Measurements from ENCODE around the gene JOSD1. TPM values are rescaled to one million over a fixed set of nuclear protein-coding genes. Genes with fewer than 3 reads are reported as not detected.

Gene JOSD1
- total RNA-seq, 1 donor from 2014 or later, result 53.8 TPM

DNA sequence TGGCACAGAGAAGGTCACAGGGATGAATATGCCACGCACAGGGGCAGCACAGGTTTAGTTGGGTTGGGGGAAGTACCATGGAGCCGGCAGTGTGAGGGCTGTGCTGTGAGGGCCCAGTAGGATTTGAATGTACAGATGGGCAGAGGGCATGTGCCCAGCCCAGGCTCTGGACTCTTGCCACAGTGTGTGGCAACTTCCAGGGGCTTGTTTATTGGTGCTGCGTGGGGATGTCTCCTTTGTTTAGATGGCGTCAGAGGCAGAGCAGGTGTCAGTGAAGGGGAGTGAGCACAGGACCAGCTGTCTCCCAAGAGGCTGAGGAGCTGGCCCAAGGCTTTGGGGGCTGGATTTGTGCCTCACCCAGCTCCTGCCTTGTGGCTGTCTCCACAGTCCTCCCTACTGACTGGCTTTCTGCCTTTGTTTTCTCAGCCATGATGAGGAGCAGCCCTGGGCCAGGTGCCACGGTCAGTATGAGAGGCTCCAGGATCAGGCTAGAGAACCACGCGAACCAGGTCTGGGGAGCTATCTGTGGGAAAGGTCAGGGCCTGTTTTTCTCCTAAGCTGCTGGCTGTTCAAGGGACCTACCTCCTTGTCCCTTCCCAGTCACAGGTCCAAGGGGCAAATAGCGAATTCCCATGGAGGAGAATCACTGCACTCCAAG is 33.1 kb upstream of the JOSD1 start:
- DNase-seq (ENCODE audit: low spot score), result no peak

GRCh38 chr22:38733329-38733723 is 32.6 kb upstream of the JOSD1 start:
- no peak for DNase-seq (ENCODE audit: low spot score)

GRCh38 chr22:38732251-38732815 is 31.6 kb upstream of the JOSD1 start:
- no peak for DNase-seq (ENCODE audit: low spot score)

- no peak for DNase-seq (ENCODE audit: low spot score)
These were observed 31.0 kb upstream of the JOSD1 start for GRCh38 chr22:38731703-38732161.

GRCh38 chr22:38730411-38730871 is 29.7 kb upstream of the JOSD1 start:
- no peak for DNase-seq (ENCODE audit: low spot score)

DNA sequence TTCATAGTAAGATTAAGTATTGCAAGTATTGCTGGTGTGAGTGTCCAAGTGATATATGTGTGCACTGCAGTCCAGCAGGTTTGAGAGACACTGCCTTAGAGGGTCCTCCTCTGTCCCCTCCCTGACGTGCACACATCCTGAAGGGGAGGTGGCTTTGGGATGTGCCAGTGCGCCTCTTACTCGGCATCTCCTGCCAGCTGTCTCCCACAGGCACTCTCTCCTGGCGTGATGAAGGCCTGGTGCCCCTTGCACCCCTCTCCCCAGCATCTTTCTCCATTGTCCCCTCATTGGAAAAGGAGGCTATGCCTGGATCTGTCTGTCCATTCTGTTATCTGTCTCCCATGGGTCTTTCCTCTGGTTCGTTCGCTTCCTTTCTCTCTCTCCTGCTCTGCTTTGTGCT is 29.2 kb upstream of the JOSD1 start:
- no peak for DNase-seq (ENCODE audit: low spot score)

- no peak for DNase-seq (ENCODE audit: low spot score)
These were observed 28.4 kb upstream of the JOSD1 start for GRCh38 chr22:38728871-38729796.

DNA sequence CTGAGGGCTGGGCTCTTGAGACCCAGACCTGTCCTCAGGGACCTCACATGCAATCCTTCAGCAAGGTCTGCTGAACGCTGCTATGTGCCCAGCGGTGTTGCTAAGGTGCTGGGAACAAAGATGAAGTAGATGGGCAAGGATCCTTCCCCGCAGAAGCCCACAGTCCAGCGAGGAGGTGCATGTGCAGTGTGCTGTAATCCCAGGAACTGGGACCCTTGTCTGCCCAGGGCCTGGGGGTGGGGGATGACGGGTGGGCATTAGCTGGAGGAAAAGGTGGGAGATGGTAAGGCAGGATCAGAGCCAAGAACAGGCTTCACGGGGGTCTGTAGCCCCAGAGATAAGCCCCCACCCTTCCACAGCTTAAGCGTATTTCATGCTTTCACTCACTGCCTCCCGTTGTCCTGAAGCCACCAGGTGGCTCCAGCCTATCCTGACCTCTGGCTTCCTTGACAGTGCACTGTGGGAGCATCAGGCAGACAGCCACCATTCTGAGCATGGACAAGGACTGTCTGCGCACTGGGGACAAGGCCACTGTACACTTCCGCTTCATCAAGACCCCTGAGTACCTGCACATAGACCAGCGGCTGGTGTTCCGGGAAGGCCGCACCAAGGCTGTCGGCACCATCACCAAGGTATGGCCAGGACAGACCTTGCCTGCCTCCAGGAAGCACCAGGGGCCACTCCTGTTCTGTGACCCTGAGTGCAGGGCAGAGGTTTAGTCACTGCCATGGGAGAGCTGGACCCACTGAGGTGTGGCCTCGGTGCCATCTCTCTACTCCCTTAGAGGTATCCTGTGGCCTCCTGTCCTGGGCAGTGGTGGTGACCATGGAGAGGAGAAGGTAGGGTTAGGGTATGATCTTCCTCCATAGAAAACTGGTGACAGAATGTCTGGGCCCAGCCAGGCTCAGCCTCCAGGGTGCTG is 27.0 kb upstream of the JOSD1 start:
- DNase-seq (ENCODE audit: low spot score), result no peak

GRCh38 chr22:38727123-38727522 is 26.4 kb upstream of the JOSD1 start:
- DNase-seq (ENCODE audit: low spot score), result no peak

GRCh38 chr22:38725900-38726655 is 25.3 kb upstream of the JOSD1 start:
- no peak for DNase-seq (ENCODE audit: low spot score)

DNA sequence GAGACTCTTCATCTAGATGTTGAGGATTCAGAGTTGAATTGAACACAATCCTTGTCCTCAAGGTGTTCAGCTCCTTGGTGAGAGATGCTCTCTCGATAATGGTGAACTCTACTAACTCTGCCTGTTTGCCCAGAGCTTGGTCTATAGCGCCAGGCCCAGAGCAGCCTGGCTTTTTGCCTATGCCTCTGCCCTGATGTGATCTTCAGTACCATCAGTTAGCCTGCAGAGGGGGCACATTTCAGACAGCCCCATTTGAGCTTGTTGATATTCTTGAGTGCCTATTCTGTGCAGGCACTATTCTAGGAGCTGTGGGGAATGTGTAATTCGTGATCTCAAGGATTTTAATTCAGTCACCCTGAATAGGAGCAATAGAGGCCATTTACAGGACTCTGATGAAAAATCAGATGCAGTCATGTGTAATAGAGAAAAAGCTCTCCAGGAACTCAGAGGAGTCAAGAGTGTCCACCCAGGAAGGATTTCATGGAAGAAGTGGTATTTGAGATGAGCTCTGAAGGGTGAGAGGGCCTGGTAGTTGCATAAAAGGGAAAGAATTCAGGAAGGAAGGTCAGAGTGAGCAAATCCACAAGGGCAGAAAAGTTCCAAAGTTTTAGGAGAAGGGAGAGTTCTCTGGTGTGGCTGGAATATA is 24.3 kb upstream of the JOSD1 start:
- DNase-seq (ENCODE audit: low spot score), result no peak

GRCh38 chr22:38724176-38724575 is 23.4 kb upstream of the JOSD1 start:
- DNase-seq (ENCODE audit: low spot score), result no peak

GRCh38 chr22:38721551-38721950 is 20.8 kb upstream of the JOSD1 start:
- DNase-seq (ENCODE audit: low spot score), result no peak

DNA sequence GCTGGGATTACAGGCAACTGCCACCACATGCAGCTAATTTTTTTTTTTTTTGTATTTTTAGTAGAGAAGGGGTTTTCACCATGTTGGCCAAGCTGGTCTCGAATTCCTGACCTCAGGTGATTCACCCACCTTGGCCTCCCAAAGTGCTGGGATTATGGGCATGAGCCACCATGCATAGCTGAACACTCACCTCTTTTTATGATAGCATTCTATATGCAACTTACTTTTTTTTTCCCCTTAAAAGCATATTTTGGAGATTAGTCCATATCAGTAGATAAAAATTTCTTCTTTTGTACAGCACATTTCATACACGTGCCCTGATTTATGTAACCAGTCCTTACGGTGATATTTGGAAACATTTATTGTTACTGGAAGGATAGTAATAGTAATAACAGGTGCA is 19.6 kb upstream of the JOSD1 start:
- no peak for DNase-seq (ENCODE audit: low spot score)

- no peak for DNase-seq (ENCODE audit: low spot score)
These were observed 18.5 kb upstream of the JOSD1 start for GRCh38 chr22:38719196-38719595.

DNA sequence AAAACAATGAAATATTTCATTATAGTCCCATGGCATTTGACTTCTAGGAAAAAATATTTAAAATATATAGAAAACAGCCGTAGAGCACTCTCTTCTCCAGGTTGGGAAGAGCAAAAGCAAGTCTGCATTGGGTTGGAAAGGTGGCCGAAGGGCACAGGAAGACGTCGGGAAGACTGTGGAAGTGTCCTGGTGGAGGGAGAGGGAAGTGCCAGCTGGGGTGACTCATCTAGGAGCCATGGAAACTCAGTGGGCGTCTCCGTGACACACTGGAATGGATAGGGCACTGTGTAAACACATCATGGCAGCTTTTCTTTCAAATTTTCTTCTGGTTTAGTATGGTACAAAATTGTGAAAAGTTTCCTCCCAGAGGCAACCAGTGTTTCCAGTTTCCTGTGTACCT is 17.7 kb upstream of the JOSD1 start:
- no peak for DNase-seq (ENCODE audit: low spot score)

DNA sequence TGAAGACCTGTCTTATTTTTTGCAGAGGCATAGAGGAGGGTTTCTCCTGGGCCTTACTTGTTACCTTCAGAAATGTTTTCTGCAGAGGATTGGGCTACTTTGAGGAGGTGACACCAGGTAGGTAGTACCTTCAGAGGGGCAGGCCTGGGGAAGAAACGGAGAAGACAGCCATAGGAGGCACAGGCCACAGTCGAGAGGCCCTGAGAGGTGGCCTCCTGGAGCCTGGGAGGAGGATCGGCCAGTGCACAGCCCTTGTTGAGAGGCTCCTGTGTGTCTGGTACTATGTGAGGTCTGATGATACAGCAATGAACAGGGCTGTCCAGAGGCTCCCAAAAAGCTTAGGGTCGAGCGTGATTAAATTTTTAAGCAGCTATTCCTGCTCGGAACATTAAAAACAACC is 16.5 kb upstream of the JOSD1 start:
- DNase-seq (ENCODE audit: low spot score), result no peak

DNA sequence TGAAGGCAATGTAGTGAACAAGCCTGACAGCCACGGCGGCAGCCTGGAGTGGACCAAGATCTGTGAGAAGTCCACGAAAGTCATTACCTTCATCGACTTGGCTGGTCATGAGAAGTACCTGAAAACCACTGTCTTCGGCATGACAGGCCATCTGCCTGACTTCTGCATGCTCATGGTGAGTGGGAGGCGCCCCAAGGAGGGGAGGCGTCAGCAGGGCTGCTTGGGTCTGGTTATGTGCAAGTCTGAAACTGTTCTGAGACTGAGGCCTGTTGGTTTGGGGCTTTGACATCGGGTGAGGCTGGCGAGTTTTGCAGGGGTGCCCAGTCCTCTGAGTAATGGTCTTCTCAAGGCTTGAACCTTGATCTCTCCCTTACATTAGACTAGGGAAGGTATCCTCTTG is 16.1 kb upstream of the JOSD1 start:
- DNase-seq (ENCODE audit: low spot score), result no peak

DNA sequence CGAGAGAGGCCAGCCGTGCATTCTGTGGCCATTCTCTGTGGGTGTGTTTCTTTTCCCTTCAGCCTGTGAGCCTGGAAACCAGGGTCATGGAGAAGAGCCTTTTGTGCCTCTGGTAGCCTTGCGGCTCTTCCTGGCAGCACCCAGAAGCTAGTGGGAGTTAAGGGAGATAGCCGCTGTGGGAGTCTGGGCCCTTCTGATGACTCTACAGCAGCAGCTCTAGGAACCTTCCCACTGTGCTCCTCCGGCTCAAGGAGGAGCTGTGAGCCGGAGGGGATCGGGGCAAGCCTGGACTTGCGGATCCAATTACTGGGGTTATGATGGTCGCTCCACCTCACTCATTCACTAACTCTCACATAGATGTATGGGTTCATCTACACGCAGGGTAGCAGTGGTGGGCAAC is 15.5 kb upstream of the JOSD1 start:
- no peak for DNase-seq (ENCODE audit: low spot score)

DNA sequence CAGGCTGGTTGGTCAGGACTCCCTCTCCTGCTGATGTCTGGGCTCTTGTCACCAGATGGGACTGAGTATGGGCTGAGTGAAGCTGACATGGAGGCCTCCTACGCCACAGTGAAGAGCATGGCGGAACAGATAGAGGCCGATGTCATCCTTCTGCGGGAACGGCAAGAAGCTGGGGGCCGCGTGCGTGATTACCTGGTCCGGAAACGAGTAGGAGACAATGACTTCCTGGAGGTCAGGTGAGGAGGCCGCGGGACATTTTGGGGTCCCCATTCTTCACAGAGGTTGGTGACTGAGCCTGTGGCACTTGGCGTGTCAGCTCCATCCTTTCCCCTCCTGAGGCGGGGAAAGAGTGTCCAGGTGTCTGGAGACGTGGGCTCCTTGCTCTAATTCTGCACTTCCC is 15.1 kb upstream of the JOSD1 start:
- DNase-seq (ENCODE audit: low spot score), result no peak
